A549 (cell line): ENCODE measurements around the gene IL9. TPM values are rescaled to one million over a fixed set of nuclear protein-coding genes. Genes with fewer than 3 reads are reported as not detected.

Experiments used
- ATAC-seq, 2 experiments: fragments of 200-7000 bp in 1 of 2; fragments of >200 bp in 1 of 2; cut with Nextera tagmentation in 1 of 2; cut with Tn5 transposase in 1 of 2; 3 replicates each; pipeline versions ENCODE4 v1.8.0 to v1.9.1; 2018 to 2020; ENCODE audit warnings: mild to moderate bottlenecking in 1 of 2, moderate library complexity in 1 of 2
- CTCF ChIA-PET: fragments of 300-600 bp; sonication (Branson Sonifier 250); formaldehyde crosslinking; extraction: SDS; loops from one replicate; lab custom pipeline; 2021; ENCODE audit warnings: antibody characterized with exemption, inconsistent platforms; lab: Yijun Ruan, JAX
- POLR2A ChIA-PET: fragments of 350-600 bp; formaldehyde crosslinking; extraction: SDS; loops from one replicate; lab custom pipeline; 2021; ENCODE audit warnings: antibody characterized with exemption, inconsistent platforms; lab: Yijun Ruan, JAX
- DNase-seq, 2 experiments: peaks; one replicate each; pipeline versions ENCODE4 v3.0.0 to v3.0.0-alpha.2; 2011 to 2016; ENCODE audit warnings: low read depth in 1 of 2, low spot score in 1 of 2
- FAIRE-seq: peaks from 2 replicates; lab custom pipeline; 2011; peaks lifted over from hg19 to GRCh38; lab: Jason Lieb, UNC
- H3K27ac ChIP-seq, 2 experiments: fragments of >200 bp; sonication (Bioruptor Twin); formaldehyde crosslinking; 3 replicates each; pipeline ENCODE4 v1.5.1; 2016 to 2017
- H3K4me1 ChIP-seq: fragments of >200 bp; sonication (Bioruptor Twin); formaldehyde crosslinking; 3 replicates; pipeline ENCODE4 v1.6.1; 2016
- H3K4me2 ChIP-seq: fragments of >200 bp; sonication (Bioruptor Twin); formaldehyde crosslinking; 3 replicates; pipeline ENCODE4 v1.6.1; 2016
- H3K4me3 ChIP-seq: fragments of >200 bp; sonication (Bioruptor Twin); formaldehyde crosslinking; 3 replicates; pipeline ENCODE4 v1.5.1; 2016
- H3K9me3 ChIP-seq: fragments of >200 bp; sonication (Bioruptor Twin); formaldehyde crosslinking; 3 replicates; pipeline ENCODE4 v1.6.1; 2016
- BHLHE40 ChIP-seq: IDR thresholded peaks from 2 replicates; pipeline ENCODE4 v1.6.1; 2012; ENCODE audit warnings: low read depth, low read length, inconsistent platforms
- CHD2 ChIP-seq: fragments of 150-350 bp; IDR thresholded peaks from 2 replicates; pipeline ENCODE4 v1.6.1; 2014; ENCODE audit warnings: low read length; ENCODE audit not compliant: partially characterized antibody
- CHD4 ChIP-seq: fragments of 200-600 bp; sonication (generic); IDR thresholded peaks from 2 replicates; pipeline ENCODE4 v1.6.1; 2016; ENCODE audit warnings: antibody characterized with exemption, mild to moderate bottlenecking, borderline replicate concordance
- CTCF ChIP-seq: fragments of >200 bp; sonication (Bioruptor Twin); formaldehyde crosslinking; IDR thresholded peaks from 3 replicates; pipeline ENCODE4 v1.5.1; 2016
- EHF ChIP-seq: fragments of 250-450 bp; sonication (Bioruptor Pico); IDR thresholded peaks from 2 replicates; pipeline ENCODE4 v1.5.0; 2020; ENCODE audit warnings: mild to moderate bottlenecking
- JUNB ChIP-seq: fragments of >200 bp; sonication (Bioruptor Twin); formaldehyde crosslinking; IDR thresholded peaks from 2 replicates; pipeline ENCODE4 v1.6.1; 2016
- MAFK ChIP-seq: fragments of 450-650 bp; IDR thresholded peaks from 2 replicates; pipeline ENCODE4 v1.6.1; 2014; ENCODE audit not compliant: partially characterized antibody
- MYC ChIP-seq: IDR thresholded peaks from 2 replicates; pipeline ENCODE4 v1.6.1; 2012; ENCODE audit warnings: mild to moderate bottlenecking, inconsistent platforms, low read length, improper control_type of control experiment, borderline replicate concordance
- NR3C1 ChIP-seq: fragments of >200 bp; sonication (Bioruptor Twin); formaldehyde crosslinking; IDR thresholded peaks from 3 replicates; pipeline ENCODE4 v1.6.1; 2017
- PBX3 ChIP-seq: IDR thresholded peaks from 2 replicates; pipeline ENCODE4 v1.6.1; 2012
- POLR2AphosphoS2 ChIP-seq: conservative IDR thresholded peaks from 2 replicates; pipeline ENCODE4 v1.6.1; 2012; ENCODE audit warnings: low read length, improper control_type of control experiment, inconsistent platforms
- RARB ChIP-seq: fragments of 250-450 bp; sonication (Bioruptor Pico); IDR thresholded peaks from 2 replicates; pipeline ENCODE4 v1.8.0; 2021; ENCODE audit warnings: mild to moderate bottlenecking, moderate library complexity
- ZNF302 ChIP-seq: fragments of 250-450 bp; sonication (Bioruptor Pico); IDR thresholded peaks from 2 replicates; pipeline ENCODE4 v1.9.0; 2021; ENCODE audit warnings: inconsistent platforms, mild to moderate bottlenecking, moderate library complexity
- WGBS: methylation state at CpG from one replicate; pipeline ENCODE4 v1.1.6; 2017; ENCODE audit errors: missing lambda C conversion rate; 5-methylcytosine and 5-hydroxymethylcytosine counted together
- polyA plus RNA-seq, 4 experiments: library from polyadenylated mRNA; depleted of rRNA in 3 of 4; stranded (reverse); fragments of >200 nt; fragmentation: RNase III in 1 of 4; extraction: RNeasy Plus Mini Kit Qiagen cat#74134 plus additional on column Dnase treatment in 1 of 4; gene quantifications; 2 replicates in 3 of 4; 3 replicates in 1 of 4; pipeline ENCODE4 v1.2.3, GENCODE V29; 2011 to 2017
- TF ChIP-seq, protein P1 (sequence below): IDR thresholded peaks from 2 replicates; pipeline ENCODE4 v1.6.1; 2012

Gene IL9
- polyA plus RNA-seq, 2 of the 4 experiments (the other 2 are of a cell fraction): not detected

- peak; percentile 97 for TF ChIP-seq MAFK
- no peak for TF ChIP-seq POLR2AphosphoS2
- ChIA-PET POLR2A (no interaction called here), CTCF (interaction anchor here (0.5 to 1.6 kb wide), 9 partner anchors 13 to 236 kb away, joined by 3 to 5 read pairs (median 3); no protein-coding TSS in a partner anchor)
- FAIRE-seq (no peak), DNase-seq (no peak), ATAC-seq (no peak)
- no peak overlapping the region for H3K4me3 ChIP-seq
- no peak overlapping the region for H3K4me2 ChIP-seq
- H3K4me1 ChIP-seq: peaks cover 10% of the 10 kb centered on the region; the same call in 2 of the 3 replicates
- no peaks in the 10 kb centered on the region for H3K9me3 ChIP-seq
- H3K27ac ChIP-seq: no peak overlapping the region
- WGBS: 76% methylated on average over 5 of the region's 5 CpGs
These were observed 41.7 kb upstream of the IL9 start for GRCh38 chr5:135937245-135937911.

DNA sequence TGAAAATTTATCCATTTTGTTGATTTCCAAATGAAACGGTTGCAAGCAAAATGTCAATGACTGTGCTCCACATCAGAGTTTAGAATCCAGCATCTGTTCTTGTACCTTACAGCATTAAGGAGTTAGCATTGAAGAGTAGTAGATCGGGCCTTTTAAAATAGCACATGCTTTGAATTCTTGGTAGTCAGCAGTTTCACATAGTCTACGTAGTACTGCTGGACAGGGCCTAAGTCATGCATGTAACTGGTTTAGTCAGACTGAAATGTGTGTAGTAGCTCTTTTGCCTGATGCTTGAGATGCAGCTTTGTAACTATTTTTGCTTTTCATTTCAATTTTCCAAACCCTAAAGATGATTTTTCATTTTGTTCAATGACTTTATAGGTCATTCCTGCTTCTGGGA, 39.3 kb upstream of the IL9 start:
- FAIRE-seq: peak; percentile 7
- no peak for DNase-seq
- Histone ChIP-seq H3K4me1 (peaks cover 10% of the 10 kb centered on the region; the same call in 2 of the 3 replicates), H3K4me3 (no peak overlapping the region), H3K4me2 (0 out of 3 replicates have a peak overlapping the region, but pooled peaks have one; percentile 2), H3K27ac (no peak overlapping the region), H3K9me3 (no peaks in the 10 kb centered on the region)
- WGBS: 58% methylated on average over 3 of the region's 3 CpGs
- ATAC-seq: peak; percentile 29 to 33; a peak in 1 of 6 replicates
- ChIA-PET POLR2A (interaction anchor here (0.7 kb wide), 1 partner anchor 46 kb away, joined by 3 read pairs; no protein-coding TSS in a partner anchor), CTCF (interaction anchor here (1.2 to 4.6 kb wide), 6 partner anchors 10 to 277 kb away, joined by 3 to 24 read pairs (median 4); no protein-coding TSS in a partner anchor)
- TF ChIP-seq NR3C1 (no peak), CHD4 (no peak), MAFK (peak; percentile 88), RARB (no peak)

GRCh38 chr5:135930949-135931295, 35.3 kb upstream of the IL9 start:
- TF ChIP-seq MYC (no peak), EHF (CRISPR knock-in tag) (no peak), CTCF (no peak), MAFK (no peak), CHD2 (no peak), PBX3 (no peak), ZNF302 (CRISPR knock-in tag) (no peak), BHLHE40 (no peak), JUNB (no peak)
- TF ChIP-seq, protein P1, sequence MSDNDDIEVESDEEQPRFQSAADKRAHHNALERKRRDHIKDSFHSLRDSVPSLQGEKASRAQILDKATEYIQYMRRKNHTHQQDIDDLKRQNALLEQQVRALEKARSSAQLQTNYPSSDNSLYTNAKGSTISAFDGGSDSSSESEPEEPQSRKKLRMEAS: no peak
- TF ChIP-seq, all 56 proteins: peak for 0
- Histone ChIP-seq H3K27ac (peak overlapping the region; percentile 79 to 93; a peak in 4 of 6 replicates), H3K4me3 (peak overlapping the region; percentile 67), H3K4me2 (peak overlapping the region; percentile 70), H3K4me1 (peaks cover 10% of the 10 kb centered on the region; the same call in 2 of the 3 replicates), H3K9me3 (peaks cover 7% of the 10 kb centered on the region; the same call in 2 of the 3 replicates)
- CTCF ChIA-PET: interaction anchor here (2.3 kb wide), 1 partner anchor 14 kb away, joined by 6 read pairs; no protein-coding TSS in a partner anchor
- 89% methylated on average over 18 of the region's 18 CpGs for WGBS
- FAIRE-seq (no peak), DNase-seq (no peak), ATAC-seq (no peak)
- POLR2A ChIA-PET: no interaction called here
